Measurements from ENCODE around the gene OR51M1.

DNA sequence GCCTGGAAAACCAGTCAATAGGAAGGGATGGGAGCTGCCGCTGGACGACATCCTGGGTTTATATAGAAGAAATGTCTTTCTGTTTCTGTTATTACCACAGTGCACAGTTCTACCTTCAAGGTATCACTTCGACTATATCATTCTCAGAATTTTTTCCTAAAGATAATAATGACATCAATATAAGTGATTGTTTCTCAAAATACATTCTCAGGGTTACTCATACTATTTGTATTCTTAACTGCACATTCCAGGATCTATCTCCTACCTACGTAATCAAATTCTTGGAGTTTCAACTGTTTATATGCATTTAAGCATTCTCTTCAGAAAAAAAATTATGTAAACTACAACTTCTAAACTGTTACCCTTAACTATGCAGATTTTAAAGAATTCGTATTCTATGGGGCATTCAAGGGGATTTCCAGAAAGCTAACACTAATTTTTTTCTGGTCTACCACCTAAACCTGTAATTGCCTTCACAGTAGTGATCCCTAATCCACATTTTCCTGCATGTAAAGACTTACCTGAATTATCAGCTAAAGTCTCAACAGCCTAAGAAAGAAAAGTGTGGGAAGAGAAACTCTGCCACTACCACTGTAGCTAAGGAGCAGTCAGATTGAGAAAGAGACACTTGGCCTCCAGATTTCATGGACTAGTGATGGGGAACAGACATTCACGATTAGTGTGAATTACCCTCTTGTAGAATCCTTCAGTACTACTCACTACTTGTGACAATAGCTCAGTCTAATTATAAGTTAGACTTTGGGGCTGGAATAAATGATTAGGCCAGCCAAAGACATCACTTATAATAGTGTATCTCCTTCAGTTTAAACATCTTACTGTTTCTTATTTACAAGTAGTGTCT is 39.9 kb upstream of the OR51M1 start, which contains the start of gene OR51B5:
- TF ChIP-seq POLR2AphosphoS5 (IDR thresholded peaks at IDR 0.05; ENCODE audit: insufficient read depth, low read depth, low read length) (no peak), POLR2A (IDR thresholded peaks at IDR 0.05; ENCODE audit: low read depth, low read length) (no peak), EZH2 (IDR thresholded peaks at IDR 0.05; ENCODE audit: borderline replicate concordance, low read depth, low read length, severe bottlenecking) (no peak), GATA2 (IDR thresholded peaks at IDR 0.05; ENCODE audit: insufficient read depth, insufficient read length, low read depth, low read length) (no peak), MYC (IDR thresholded peaks at IDR 0.05; ENCODE audit: low read depth, low read length) (no peak), FOS (IDR thresholded peaks at IDR 0.05; ENCODE audit: borderline replicate concordance, insufficient read depth, low read length) (no peak)
- TF ChIP-seq, protein P1, sequence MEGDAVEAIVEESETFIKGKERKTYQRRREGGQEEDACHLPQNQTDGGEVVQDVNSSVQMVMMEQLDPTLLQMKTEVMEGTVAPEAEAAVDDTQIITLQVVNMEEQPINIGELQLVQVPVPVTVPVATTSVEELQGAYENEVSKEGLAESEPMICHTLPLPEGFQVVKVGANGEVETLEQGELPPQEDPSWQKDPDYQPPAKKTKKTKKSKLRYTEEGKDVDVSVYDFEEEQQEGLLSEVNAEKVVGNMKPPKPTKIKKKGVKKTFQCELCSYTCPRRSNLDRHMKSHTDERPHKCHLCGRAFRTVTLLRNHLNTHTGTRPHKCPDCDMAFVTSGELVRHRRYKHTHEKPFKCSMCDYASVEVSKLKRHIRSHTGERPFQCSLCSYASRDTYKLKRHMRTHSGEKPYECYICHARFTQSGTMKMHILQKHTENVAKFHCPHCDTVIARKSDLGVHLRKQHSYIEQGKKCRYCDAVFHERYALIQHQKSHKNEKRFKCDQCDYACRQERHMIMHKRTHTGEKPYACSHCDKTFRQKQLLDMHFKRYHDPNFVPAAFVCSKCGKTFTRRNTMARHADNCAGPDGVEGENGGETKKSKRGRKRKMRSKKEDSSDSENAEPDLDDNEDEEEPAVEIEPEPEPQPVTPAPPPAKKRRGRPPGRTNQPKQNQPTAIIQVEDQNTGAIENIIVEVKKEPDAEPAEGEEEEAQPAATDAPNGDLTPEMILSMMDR (IDR thresholded peaks at IDR 0.05; ENCODE audit: extremely low read depth in 1 of 2, insufficient read depth in 1 of 2, low read depth in 1 of 2, low read length in 2 of 2), result no peak
- TF ChIP-seq, protein P2, sequence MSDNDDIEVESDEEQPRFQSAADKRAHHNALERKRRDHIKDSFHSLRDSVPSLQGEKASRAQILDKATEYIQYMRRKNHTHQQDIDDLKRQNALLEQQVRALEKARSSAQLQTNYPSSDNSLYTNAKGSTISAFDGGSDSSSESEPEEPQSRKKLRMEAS (IDR thresholded peaks at IDR 0.05; ENCODE audit: insufficient read depth, insufficient read length), result no peak

Data from endothelial cell of umbilical vein (primary cell).